NCI-H2227 treated with DMSO at 0.1 percent for 48 hours (cell line): ENCODE data around the gene THOC1.
"Not testable (repeated sequence)": the region's sequence is repeated elsewhere in the genome, so short reads cannot be mapped to it uniquely, and the experiment has no call there.

Experiments used
- DNase-seq: peaks from one replicate; lab custom pipeline; 2025; lab: John Stamatoyannopoulos, UW

THOC1 gene

GRCh38 chr18:267688-268552 is at the start of gene THOC1:
THOC1 (minus strand) TSS chr18:268047; CDS start chr18:268019, 28 bp downstream.
- DNase-seq, result peak; percentile 78

- DNase-seq, result no peak
Measured at GRCh38 chr18:317618-318017, 49.8 kb upstream of the THOC1 start.

- no peak for DNase-seq
Measured at GRCh38 chr18:316393-316792, 48.5 kb upstream of the THOC1 start.

- no peak for DNase-seq
Measured at GRCh38 chr18:313931-314330, 46.1 kb upstream of the THOC1 start.

- no peak for DNase-seq
Measured at GRCh38 chr18:312415-312814, 44.6 kb upstream of the THOC1 start.

- no peak for DNase-seq
Measured at GRCh38 chr18:310042-310441, 42.2 kb upstream of the THOC1 start.

GRCh38 chr18:308086-308485 is 40.2 kb upstream of the THOC1 start:
- DNase-seq, result not testable (repeated sequence)

- DNase-seq, result no peak
Measured at GRCh38 chr18:306608-307255, 38.9 kb upstream of the THOC1 start.

- peak; percentile 56 for DNase-seq
Measured at GRCh38 chr18:305003-305501, 37.2 kb upstream of the THOC1 start.

- DNase-seq, result peak; percentile 19
Measured at GRCh38 chr18:303607-304006, 35.8 kb upstream of the THOC1 start.

GRCh38 chr18:303011-303410 is 35.2 kb upstream of the THOC1 start:
- no peak for DNase-seq

- no peak for DNase-seq
Measured at GRCh38 chr18:302097-302496, 34.2 kb upstream of the THOC1 start.

GRCh38 chr18:297936-298335 is 30.1 kb upstream of the THOC1 start:
- no peak for DNase-seq

GRCh38 chr18:295756-296490 is 28.1 kb upstream of the THOC1 start:
- no peak for DNase-seq

GRCh38 chr18:294566-294965 is 26.7 kb upstream of the THOC1 start:
- DNase-seq, result no peak

GRCh38 chr18:293536-293935 is 25.7 kb upstream of the THOC1 start:
- no peak for DNase-seq

GRCh38 chr18:292271-292670 is 24.4 kb upstream of the THOC1 start:
- no peak for DNase-seq

- not testable (repeated sequence) for DNase-seq
Measured at GRCh38 chr18:289970-290369, 22.1 kb upstream of the THOC1 start.

- DNase-seq, result no peak
Measured at GRCh38 chr18:289026-289425, 21.2 kb upstream of the THOC1 start.

GRCh38 chr18:286515-287310 is 18.9 kb upstream of the THOC1 start:
- no peak for DNase-seq

- DNase-seq, result no peak
Measured at GRCh38 chr18:285817-286216, 18.0 kb upstream of the THOC1 start.

- no peak for DNase-seq
Measured at GRCh38 chr18:275486-275885, 7.6 kb upstream of the THOC1 start.
